ENCODE measurements around the gene ARHGEF28.

The ARHGEF28 gene

GRCh38 chr5:73655521-73656160 lies 29.6 kb downstream of the ARHGEF28 start:
- no peak for DNase-seq (ENCODE audit: low read depth in 2 of 2)

- no peak for DNase-seq (ENCODE audit: low read depth in 2 of 2)
These were observed 35.8 kb downstream of the ARHGEF28 start for GRCh38 chr5:73661753-73662152.

- no peak for DNase-seq (ENCODE audit: low read depth in 2 of 2)
These were observed 37.3 kb downstream of the ARHGEF28 start for GRCh38 chr5:73663161-73663859.

- no peak for DNase-seq (ENCODE audit: low read depth in 2 of 2)
These were observed 37.9 kb downstream of the ARHGEF28 start for GRCh38 chr5:73663860-73664240.

GRCh38 chr5:73664796-73665195 lies 38.8 kb downstream of the ARHGEF28 start:
- DNase-seq (ENCODE audit: low read depth in 2 of 2): no peak

- no peak for DNase-seq (ENCODE audit: low read depth in 2 of 2)
These were observed 40.9 kb downstream of the ARHGEF28 start for GRCh38 chr5:73666891-73667290.

GRCh38 chr5:73668017-73668416 lies 42.0 kb downstream of the ARHGEF28 start:
- DNase-seq (ENCODE audit: low read depth in 2 of 2): no peak

GRCh38 chr5:73668486-73669111 lies 42.6 kb downstream of the ARHGEF28 start:
- DNase-seq (ENCODE audit: low read depth in 2 of 2): no peak

GRCh38 chr5:73670731-73671130 lies 44.7 kb downstream of the ARHGEF28 start:
- DNase-seq (ENCODE audit: low read depth in 2 of 2): no peak

- no peak for DNase-seq (ENCODE audit: low read depth in 2 of 2)
These were observed 46.1 kb downstream of the ARHGEF28 start for GRCh38 chr5:73672132-73672531.

GRCh38 chr5:73673161-73673591 lies 47.2 kb downstream of the ARHGEF28 start:
- no peak for DNase-seq (ENCODE audit: low read depth in 2 of 2)

- DNase-seq (ENCODE audit: low read depth in 2 of 2): no peak
These were observed 48.6 kb downstream of the ARHGEF28 start for GRCh38 chr5:73674669-73675004.

GRCh38 chr5:73678322-73678740 lies 52.3 kb downstream of the ARHGEF28 start:
- DNase-seq (ENCODE audit: low read depth in 2 of 2): no peak

- DNase-seq (ENCODE audit: low read depth in 2 of 2): no peak
These were observed 52.8 kb downstream of the ARHGEF28 start for GRCh38 chr5:73678807-73679206.

- DNase-seq (ENCODE audit: low read depth in 2 of 2): no peak
These were observed 56.2 kb downstream of the ARHGEF28 start for GRCh38 chr5:73682176-73682575.

- no peak for DNase-seq (ENCODE audit: low read depth in 2 of 2)
These were observed 58.7 kb downstream of the ARHGEF28 start for GRCh38 chr5:73684691-73685090.

GRCh38 chr5:73686912-73687311 lies 60.9 kb downstream of the ARHGEF28 start:
- no peak for DNase-seq (ENCODE audit: low read depth in 2 of 2)

GRCh38 chr5:73687357-73687756 lies 61.4 kb downstream of the ARHGEF28 start:
- DNase-seq (ENCODE audit: low read depth in 2 of 2): no peak

- DNase-seq (ENCODE audit: low read depth in 2 of 2): no peak
These were observed 64.0 kb downstream of the ARHGEF28 start for GRCh38 chr5:73690015-73690414.

GRCh38 chr5:73691302-73692080 lies 65.5 kb downstream of the ARHGEF28 start:
- no peak for DNase-seq (ENCODE audit: low read depth in 2 of 2)

GRCh38 chr5:73692166-73692640 lies 66.2 kb downstream of the ARHGEF28 start:
- no peak for DNase-seq (ENCODE audit: low read depth in 2 of 2)

- no peak for DNase-seq (ENCODE audit: low read depth in 2 of 2)
These were observed 67.0 kb downstream of the ARHGEF28 start for GRCh38 chr5:73692981-73693380.
